Measurements from ENCODE around the gene AEN.

The AEN gene

DNA sequence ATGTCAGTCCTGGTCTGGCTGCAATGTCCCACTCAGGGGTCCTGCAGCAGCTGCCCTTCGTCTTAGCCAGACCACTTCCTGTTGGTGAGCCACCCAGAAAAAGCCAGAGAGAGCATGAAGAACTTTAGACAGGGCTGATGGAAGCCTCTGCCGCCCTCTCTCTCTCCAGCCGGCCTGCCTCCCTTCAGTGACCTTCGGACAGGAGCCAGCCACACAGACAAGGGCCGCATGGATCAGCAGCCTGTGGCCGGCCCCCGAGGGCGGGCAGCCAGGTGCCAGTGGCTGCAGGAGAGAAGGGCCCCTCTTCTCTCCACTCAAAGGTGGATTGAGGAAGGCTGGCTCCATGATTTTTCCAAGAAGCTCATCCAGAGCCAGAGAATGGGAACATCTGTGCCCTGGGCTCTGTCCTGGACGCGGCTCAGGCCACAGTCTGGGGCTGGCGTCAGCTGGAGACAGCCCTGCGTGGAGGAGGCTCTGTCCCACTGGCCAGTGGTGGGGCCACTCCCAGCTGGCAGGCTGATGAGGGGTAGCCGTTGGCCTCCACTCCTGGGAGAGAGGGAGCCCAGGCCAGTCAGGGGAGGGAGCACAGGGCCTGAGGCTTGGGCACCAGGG is 60.6 kb downstream of the AEN start:
- no peak for FAIRE-seq

Measured in islet of Langerhans (tissue), 1 donor.